Panc1 (cell line): ENCODE data around the gene KDM2A. TPM values are rescaled to one million over a fixed set of nuclear protein-coding genes. Genes with fewer than 3 reads are reported as not detected.

Source experiments
- ATAC-seq: fragments of 200-7000 bp; cut with Tn5 transposase; 2 replicates; pipeline ENCODE4 v1.9.1; 2020; ENCODE audit warnings: mild to moderate bottlenecking, moderate library complexity
- BruUV-seq: library from RNA; stranded (reverse); fragments of 400-500 nt; replicated peaks from 2 replicates; lab custom pipeline; 2021; lab: Mats Ljungman, UMichigan
- CTCF ChIA-PET: fragments of 300-600 bp; sonication (Branson Sonifier 250); formaldehyde crosslinking; loops from one replicate; lab custom pipeline; 2022; ENCODE audit warnings: antibody characterized with exemption; lab: Charles Lee
- POLR2A ChIA-PET: fragments of 300-600 bp; sonication (Branson Sonifier 250); formaldehyde crosslinking; loops from one replicate; lab custom pipeline; 2022; ENCODE audit warnings: antibody characterized with exemption; lab: Charles Lee
- DNase-seq: peaks from one replicate; pipeline ENCODE4 v3.0.0-alpha.2; 2010; ENCODE audit warnings: low read depth, low spot score
- H3K27ac ChIP-seq: 2 replicates; pipeline ENCODE4 v1.5.1; 2011; ENCODE audit warnings: mild to moderate bottlenecking, low read length, inconsistent platforms
- H3K27me3 ChIP-seq: fragments of 200-500 bp; sonication (Bioruptor generic); 2 replicates; pipeline ENCODE4 v1.6.0; 2014; ENCODE audit warnings: low read length, inconsistent platforms; ENCODE audit not compliant: control insufficient read depth, insufficient read depth
- H3K36me3 ChIP-seq: fragments of 200-500 bp; sonication (Bioruptor generic); 2 replicates; pipeline ENCODE4 v1.5.1; 2014; ENCODE audit warnings: inconsistent platforms, mild to moderate bottlenecking, low read length, moderate library complexity; ENCODE audit not compliant: control insufficient read depth, insufficient read depth
- H3K4me1 ChIP-seq: 2 replicates; pipeline ENCODE4 v1.5.1; 2011; ENCODE audit warnings: inconsistent platforms, mild to moderate bottlenecking, low read length, moderate library complexity; ENCODE audit not compliant: control insufficient read depth, insufficient read depth
- H3K4me3 ChIP-seq, 2 experiments: 2 replicates each; pipeline ENCODE4 v1.5.1; 2011 to 2012; ENCODE audit warnings: low read depth in 2 of 2, low read length in 2 of 2, mild to moderate bottlenecking in 2 of 2, inconsistent platforms in 1 of 2, moderate library complexity in 1 of 2
- H3K9me3 ChIP-seq: fragments of 200-500 bp; sonication (Bioruptor generic); 2 replicates; pipeline ENCODE4 v1.5.1; 2014; ENCODE audit warnings: low read depth, mild to moderate bottlenecking, inconsistent platforms, low read length, moderate library complexity; ENCODE audit not compliant: control insufficient read depth, insufficient read depth
- POLR2AphosphoS5 ChIP-seq: IDR thresholded peaks from 2 replicates; pipeline ENCODE4 v1.6.1; 2012; ENCODE audit warnings: mild to moderate bottlenecking, low read depth, low read length, moderate library complexity
- REST ChIP-seq, 2 experiments: IDR thresholded peaks; 2 replicates each; pipeline ENCODE4 v1.6.1; 2011 to 2012; ENCODE audit warnings: low read depth in 2 of 2, control low read depth in 1 of 2, low read length in 1 of 2, mild to moderate bottlenecking in 1 of 2, moderate library complexity in 1 of 2; ENCODE audit not compliant: insufficient read depth in 1 of 2
- SIN3A ChIP-seq: IDR thresholded peaks from 2 replicates; pipeline ENCODE4 v1.6.1; 2012; ENCODE audit warnings: low read depth, mild to moderate bottlenecking, low read length, moderate library complexity, borderline replicate concordance; ENCODE audit not compliant: insufficient read depth
- TCF7L2 ChIP-seq: IDR thresholded peaks from 2 replicates; pipeline ENCODE4 v1.6.1; 2011; ENCODE audit warnings: mild to moderate bottlenecking, low read depth, low read length, inconsistent platforms
- in situ Hi-C: cut with HindIII; loops from 2 replicates; pipeline ENCODE4 v1.10.0; 2016; ENCODE audit warnings: low sequenced_read_pairs, low pct_unique_long_range_greater_than_20kb
- intact Hi-C: fragments of 100-400 bp; cut with micrococcal nuclease; formaldehyde crosslinking; loops from one replicate; pipeline ENCODE4 v1.10.0; 2022; ENCODE audit not compliant: unreplicated experiment
- total RNA-seq: library from RNA; stranded (reverse); gene quantifications from one replicate; pipeline ENCODE4 v1.2.1, GENCODE V29; 2021; ENCODE audit not compliant: unreplicated experiment
- TF ChIP-seq, protein P1 (sequence below): fragments of 450-650 bp; IDR thresholded peaks from 2 replicates; pipeline ENCODE4 v1.5.1; 2017; ENCODE audit warnings: mild to moderate bottlenecking

KDM2A gene
- total RNA-seq, 1 experiment from 2014 or later, result 112 TPM

GRCh38 chr11:67271541-67272284, 152.7 kb downstream of the KDM2A start:
- POLR2A ChIA-PET, result no interaction called here
- Histone ChIP-seq H3K4me3 (no peak overlapping the region), H3K9me3 (no peaks in the 10 kb centered on the region), H3K36me3 (no peaks in the 10 kb centered on the region; the same call in 1 of the 2 replicates), H3K27me3 (no peaks in the 10 kb centered on the region), H3K27ac (no peak overlapping the region), H3K4me1 (peaks cover 48% of the 10 kb centered on the region)
- BruUV-seq, result no TSS peak
- no peak for TF ChIP-seq REST (IDR thresholded peaks at IDR 0.05; ENCODE audit: insufficient read depth in 1 of 2, low read depth in 2 of 2, low read length in 1 of 2)
- TF ChIP-seq TCF7L2, result no peak
- TF ChIP-seq, protein P1, sequence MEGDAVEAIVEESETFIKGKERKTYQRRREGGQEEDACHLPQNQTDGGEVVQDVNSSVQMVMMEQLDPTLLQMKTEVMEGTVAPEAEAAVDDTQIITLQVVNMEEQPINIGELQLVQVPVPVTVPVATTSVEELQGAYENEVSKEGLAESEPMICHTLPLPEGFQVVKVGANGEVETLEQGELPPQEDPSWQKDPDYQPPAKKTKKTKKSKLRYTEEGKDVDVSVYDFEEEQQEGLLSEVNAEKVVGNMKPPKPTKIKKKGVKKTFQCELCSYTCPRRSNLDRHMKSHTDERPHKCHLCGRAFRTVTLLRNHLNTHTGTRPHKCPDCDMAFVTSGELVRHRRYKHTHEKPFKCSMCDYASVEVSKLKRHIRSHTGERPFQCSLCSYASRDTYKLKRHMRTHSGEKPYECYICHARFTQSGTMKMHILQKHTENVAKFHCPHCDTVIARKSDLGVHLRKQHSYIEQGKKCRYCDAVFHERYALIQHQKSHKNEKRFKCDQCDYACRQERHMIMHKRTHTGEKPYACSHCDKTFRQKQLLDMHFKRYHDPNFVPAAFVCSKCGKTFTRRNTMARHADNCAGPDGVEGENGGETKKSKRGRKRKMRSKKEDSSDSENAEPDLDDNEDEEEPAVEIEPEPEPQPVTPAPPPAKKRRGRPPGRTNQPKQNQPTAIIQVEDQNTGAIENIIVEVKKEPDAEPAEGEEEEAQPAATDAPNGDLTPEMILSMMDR, result no peak
- TF ChIP-seq SIN3A, result no peak
- no peak for TF ChIP-seq POLR2AphosphoS5
- ATAC-seq (no peak), DNase-seq (no peak)
- CTCF ChIA-PET, result interaction anchor here (0.6 kb wide), 1 partner anchor 45 kb away, joined by 6 read pairs; no protein-coding TSS in a partner anchor
- in situ Hi-C loops, result no loop called here
- intact Hi-C loops, result no loop called here

DNA sequence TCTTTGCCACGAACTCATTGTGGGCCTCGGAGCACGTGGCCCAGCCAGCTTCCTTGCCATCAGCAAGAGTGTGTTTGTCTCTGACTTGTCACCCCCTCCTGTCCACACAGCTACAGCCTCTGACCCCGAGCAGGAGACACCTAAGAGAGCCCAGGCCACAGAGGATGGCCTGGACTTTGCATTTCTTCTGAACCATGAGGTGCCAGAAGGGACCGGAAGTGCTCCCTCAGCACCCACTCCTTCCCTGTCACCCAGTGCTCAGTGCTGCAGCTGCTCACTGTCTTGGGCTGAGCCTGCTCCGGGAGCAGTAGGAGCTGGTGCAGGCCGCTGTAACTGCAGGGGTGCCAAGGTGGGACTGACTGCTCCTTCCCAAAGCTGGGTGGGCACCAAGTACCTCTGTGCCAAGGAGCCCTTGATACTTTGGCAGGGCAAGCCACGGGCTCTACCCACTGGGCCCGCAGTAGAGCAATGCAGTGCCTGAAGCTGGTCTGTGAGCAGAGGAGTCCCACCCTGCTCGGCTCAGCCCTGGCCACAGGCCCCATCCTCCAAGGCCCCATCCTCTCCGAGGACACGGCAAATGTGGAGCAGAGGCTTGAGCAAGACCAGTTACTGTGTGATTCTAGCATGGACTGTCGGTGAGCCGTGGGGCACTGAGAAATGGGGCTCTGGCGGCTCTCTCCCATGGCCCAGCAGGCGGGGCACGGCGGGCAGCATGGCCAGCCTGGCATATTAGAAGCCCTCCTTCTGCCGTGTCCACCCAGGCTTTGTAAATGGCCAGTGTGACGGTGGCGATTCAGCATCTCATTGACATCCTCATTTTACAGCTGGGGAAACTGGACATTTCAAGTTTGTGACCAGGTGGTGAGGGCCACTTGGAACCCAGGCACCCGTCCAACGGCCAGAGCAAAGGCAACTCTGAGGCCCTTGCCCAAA, 153.5 kb downstream of the KDM2A start:
- ATAC-seq (no peak), DNase-seq (no peak)
- no peak overlapping the region for H3K4me3 ChIP-seq
- H3K4me1 ChIP-seq, result peaks cover 55% of the 10 kb centered on the region
- no peak overlapping the region for H3K27ac ChIP-seq
- ChIA-PET POLR2A (no interaction called here), CTCF (interaction anchor here (0.6 kb wide), 2 partner anchors 30 to 44 kb away, joined by 3 to 6 read pairs; no protein-coding TSS in a partner anchor)
- TF ChIP-seq REST (IDR thresholded peaks at IDR 0.05; ENCODE audit: insufficient read depth in 1 of 2, low read depth in 2 of 2, low read length in 1 of 2), result no peak
- TF ChIP-seq SIN3A, result no peak
- TF ChIP-seq, protein P1, result no peak
- TF ChIP-seq TCF7L2, result no peak
- BruUV-seq, result no TSS peak
- no peaks in the 10 kb centered on the region for H3K27me3 ChIP-seq
- H3K36me3 ChIP-seq, result no peaks in the 10 kb centered on the region
- in situ Hi-C loops (no loop called here), intact Hi-C loops (no loop called here)
- H3K9me3 ChIP-seq, result no peaks in the 10 kb centered on the region
